Measurements from ENCODE around the gene ADARB2. TPM values are rescaled to one million over a fixed set of nuclear protein-coding genes. Genes with fewer than 3 reads are reported as not detected.
"Not testable (repeated sequence)": the region's sequence is repeated elsewhere in the genome, so short reads cannot be mapped to it uniquely, and the experiment has no call there.

The ADARB2 gene
- total RNA-seq, 3 donors from 2014 or later, result 0.31 to 4.2 TPM; not detected in 1

- DNase-seq (no peak), ATAC-seq (no peak)
- intact Hi-C loops (cut with DNase I, micrococcal nuclease), result no loop called here
- H3K36me3 ChIP-seq (ENCODE audit: low read depth), result no peaks in the 10 kb centered on the region
- H3K9me3 ChIP-seq, result no peaks in the 10 kb centered on the region
- H3K4me1 ChIP-seq (ENCODE audit: low read depth), result no peaks in the 10 kb centered on the region
- H3K4me3 ChIP-seq, result no peak overlapping the region
- no peak for TF ChIP-seq CTCF (IDR thresholded peaks at IDR 0.05)
Measured at GRCh38 chr10:1461016-1461415, 276.3 kb downstream of the ADARB2 start.

DNA sequence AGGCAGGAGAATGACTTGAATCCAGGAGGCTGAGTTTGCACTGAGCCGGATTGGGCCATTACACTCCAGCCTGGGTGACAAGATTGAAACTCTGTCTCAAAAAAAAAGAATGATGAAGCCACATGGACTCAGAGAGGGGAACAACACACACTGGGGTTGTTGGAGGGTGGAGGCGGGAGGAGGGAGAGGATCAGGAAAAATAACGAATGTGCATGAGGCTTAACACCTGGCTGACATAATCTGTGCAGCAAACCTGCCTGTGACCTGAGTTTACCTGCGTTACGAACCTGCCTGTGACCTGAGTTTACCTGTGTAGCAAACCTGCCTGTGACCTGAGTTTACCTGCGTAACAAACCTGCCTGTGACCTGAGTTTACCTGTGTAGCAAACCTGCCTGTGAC is 277.7 kb downstream of the ADARB2 start:
- H3K4me1 ChIP-seq (ENCODE audit: low read depth); ATAC-seq; intact Hi-C loops (cut with DNase I, micrococcal nuclease); H3K36me3 ChIP-seq (ENCODE audit: low read depth); H3K9me3 ChIP-seq; DNase-seq; H3K4me3 ChIP-seq: not testable (repeated sequence)

DNA sequence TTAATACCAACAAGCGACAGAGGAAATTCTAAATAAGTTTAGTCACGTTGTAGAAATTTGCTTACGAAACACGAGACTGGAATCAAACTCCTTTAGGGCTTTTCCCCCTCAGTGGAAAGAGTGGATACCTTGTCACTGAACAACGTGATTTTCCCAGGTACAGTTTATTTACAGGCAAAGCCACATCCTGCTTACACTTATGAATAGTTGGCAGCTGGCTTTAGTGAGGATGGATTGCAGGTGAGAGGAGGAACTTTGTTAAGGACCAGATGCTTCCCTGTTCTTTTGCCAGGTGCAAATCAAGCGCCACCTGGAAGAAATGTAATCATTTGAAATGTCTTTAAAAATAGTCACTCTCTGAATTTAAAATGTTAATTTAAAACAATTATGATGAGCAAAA is 282.4 kb downstream of the ADARB2 start:
- TF ChIP-seq CTCF (IDR thresholded peaks at IDR 0.05), result no peak
- H3K4me1 ChIP-seq (ENCODE audit: low read depth), result peaks cover 8% of the 10 kb centered on the region
- DNase-seq, result no peak
- no peaks in the 10 kb centered on the region for H3K36me3 ChIP-seq (ENCODE audit: low read depth)
- no peak overlapping the region for H3K4me3 ChIP-seq
- H3K9me3 ChIP-seq, result no peaks in the 10 kb centered on the region
- intact Hi-C loops (cut with DNase I, micrococcal nuclease), result no loop called here
- ATAC-seq, result no peak

DNA sequence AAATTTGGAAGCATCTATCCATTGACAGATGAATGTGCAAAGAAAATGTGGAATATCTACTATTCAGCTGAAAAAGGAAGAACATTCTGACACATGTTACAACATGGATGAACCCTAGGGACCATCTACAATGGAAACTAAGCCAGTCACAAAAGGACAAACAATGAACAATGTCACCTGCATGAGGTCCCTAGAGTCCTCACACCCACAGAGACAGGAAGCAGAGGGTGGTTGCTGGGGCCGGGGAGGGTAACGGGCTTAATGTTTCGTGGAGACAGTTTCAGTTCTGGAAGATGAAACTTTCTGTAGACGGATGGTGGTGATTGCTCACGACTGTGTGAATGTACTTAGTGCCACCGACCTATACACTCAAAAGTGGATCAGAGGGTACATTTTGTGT is 282.9 kb downstream of the ADARB2 start:
- Histone ChIP-seq H3K4me1 (ENCODE audit: low read depth) (peaks cover 8% of the 10 kb centered on the region), H3K36me3 (ENCODE audit: low read depth) (no peaks in the 10 kb centered on the region), H3K9me3 (no peaks in the 10 kb centered on the region), H3K4me3 (no peak overlapping the region)
- intact Hi-C loops (cut with DNase I, micrococcal nuclease), result no loop called here
- no peak for TF ChIP-seq CTCF (IDR thresholded peaks at IDR 0.05)
- DNase-seq, result no peak
- peak; percentile 57 for ATAC-seq

- no peak for ATAC-seq
Measured at GRCh38 chr10:1452777-1453176, 284.5 kb downstream of the ADARB2 start.

DNA sequence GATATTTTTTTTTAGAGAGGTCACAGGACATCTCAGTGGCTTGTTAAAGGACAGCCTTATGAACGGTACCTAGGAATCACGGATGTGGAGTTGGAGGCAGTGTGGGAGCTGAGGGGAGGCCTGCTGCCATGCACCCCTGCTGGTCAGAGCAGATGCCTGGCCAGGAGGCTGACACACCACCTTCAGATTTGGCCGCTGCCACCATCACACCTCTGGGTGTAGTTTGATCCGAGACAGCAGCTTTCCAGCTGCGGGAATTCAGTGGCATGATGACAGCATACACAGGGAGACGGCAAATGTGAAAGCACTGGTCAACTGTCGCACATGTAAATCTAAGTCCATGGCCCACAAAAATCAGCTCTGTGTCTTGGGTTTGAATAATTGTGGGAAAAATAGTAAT is 285.4 kb downstream of the ADARB2 start:
- Histone ChIP-seq H3K4me1 (ENCODE audit: low read depth) (peaks cover 8% of the 10 kb centered on the region), H3K4me3 (no peak overlapping the region), H3K36me3 (ENCODE audit: low read depth) (no peaks in the 10 kb centered on the region), H3K9me3 (no peaks in the 10 kb centered on the region)
- ATAC-seq (no peak), DNase-seq (no peak)
- TF ChIP-seq CTCF (IDR thresholded peaks at IDR 0.05), result no peak
- intact Hi-C loops (cut with DNase I, micrococcal nuclease), result no loop called here

More at GRCh38 chr10:1452777-1453176, 284.5 kb downstream of the ADARB2 start:
- peaks cover 8% of the 10 kb centered on the region for H3K4me1 ChIP-seq (ENCODE audit: low read depth)
- no peak for TF ChIP-seq CTCF (IDR thresholded peaks at IDR 0.05)
- no peaks in the 10 kb centered on the region for H3K36me3 ChIP-seq (ENCODE audit: low read depth)
- H3K9me3 ChIP-seq, result no peaks in the 10 kb centered on the region
- intact Hi-C loops (cut with DNase I, micrococcal nuclease), result no loop called here
- no peak overlapping the region for H3K4me3 ChIP-seq
- no peak for DNase-seq
